ENCODE measurements around the gene TCERG1. TPM values are rescaled to one million over a fixed set of nuclear protein-coding genes. Genes with fewer than 3 reads are reported as not detected.

The TCERG1 gene
- polyA plus RNA-seq, 1 donor from 2014 or later: 238 TPM

- TF ChIP-seq CTCF (IDR thresholded peaks at IDR 0.05; ENCODE audit: poor library complexity, severe bottlenecking) (no peak), MXI1 (conservative IDR thresholded peaks at IDR 0.05; ENCODE audit: poor library complexity, severe bottlenecking) (no peak)
These were observed 22.1 kb upstream of the TCERG1 start (continued) for GRCh38 chr5:146425023-146425422.

GRCh38 chr5:146426305-146426704 is 20.8 kb upstream of the TCERG1 start:
- no peak overlapping the region for H2AFZ ChIP-seq (ENCODE audit: low read depth, low read length)

More at GRCh38 chr5:146426305-146426704, 20.8 kb upstream of the TCERG1 start:
- no peaks in the 10 kb centered on the region for H3K9me2 ChIP-seq (ENCODE audit: insufficient read depth, low read length)
- no peaks in the 10 kb centered on the region for H3K9me3 ChIP-seq (ENCODE audit: low read length)
- H3K4me3 ChIP-seq (ENCODE audit: low read length): no peak overlapping the region
- H3K4me2 ChIP-seq (ENCODE audit: low read length): no peak overlapping the region
- H3K36me3 ChIP-seq (ENCODE audit: insufficient read depth, low read length): no peaks in the 10 kb centered on the region
- no peak overlapping the region for H3K9ac ChIP-seq (ENCODE audit: low read length)
- no peak for TF ChIP-seq EP300 (conservative IDR thresholded peaks at IDR 0.05; ENCODE audit: poor library complexity, severe bottlenecking)
- no peak for TF ChIP-seq SMC3 (conservative IDR thresholded peaks at IDR 0.05; ENCODE audit: poor library complexity)
- TF ChIP-seq CTCF (IDR thresholded peaks at IDR 0.05; ENCODE audit: poor library complexity, severe bottlenecking): no peak
- no peak for TF ChIP-seq EZH2 (IDR thresholded peaks at IDR 0.05; ENCODE audit: borderline replicate concordance, insufficient read depth, low read length, poor library complexity, severe bottlenecking)
- TF ChIP-seq TAF1 (IDR thresholded peaks at IDR 0.05; ENCODE audit: low read depth): no peak
- no peak for TF ChIP-seq REST (IDR thresholded peaks at IDR 0.05; ENCODE audit: borderline replicate concordance)
- no peak for TF ChIP-seq POLR2AphosphoS5 (IDR thresholded peaks at IDR 0.05)
- no peak for TF ChIP-seq RAD21 (conservative IDR thresholded peaks at IDR 0.05)
- H3K27ac ChIP-seq (ENCODE audit: low read length): no peak overlapping the region
- H4K20me1 ChIP-seq (ENCODE audit: insufficient read depth): no peaks in the 10 kb centered on the region
- H3K79me2 ChIP-seq (replicated peaks; ENCODE audit: insufficient read depth, low read length): no peaks in the 10 kb centered on the region
- no peaks in the 10 kb centered on the region for H3K27me3 ChIP-seq (ENCODE audit: insufficient read depth, low read depth, low read length)
- H3F3A ChIP-seq (ENCODE audit: insufficient read depth, low read length, poor library complexity, severe bottlenecking): no peaks in the 10 kb centered on the region

Measured in neural cell (in vitro differentiated cells).